Stimulated activated CD4-positive, alpha-beta T cell treated with anti-CD3 and anti-CD28 coated beads, Interleukin-1b, Interleukin-23, amount 100 ng/mL, for 1 hour (primary cell): Measurements from ENCODE around the gene P4HA1.
"Not testable (repeated sequence)": the region's sequence is repeated elsewhere in the genome, so short reads cannot be mapped to it uniquely, and the experiment has no call there.

Experiments used
- DNase-seq, 2 donors: peaks; one replicate each; pipeline ENCODE4 v3.0.0-alpha.2; 2020; ENCODE audit warnings: low read depth in 2 of 2

P4HA1 gene

GRCh38 chr10:73096449-73097304, at the start of gene P4HA1:
TSS of gene P4HA1 (minus strand) at chr10:73096866. CDS start at chr10:73074883, 21,983 bp downstream.
- peak; percentile 94 to 96 for DNase-seq

- DNase-seq = no peak
Observed at GRCh38 chr10:73141603-73142002, 44.9 kb upstream of the P4HA1 start.

DNA sequence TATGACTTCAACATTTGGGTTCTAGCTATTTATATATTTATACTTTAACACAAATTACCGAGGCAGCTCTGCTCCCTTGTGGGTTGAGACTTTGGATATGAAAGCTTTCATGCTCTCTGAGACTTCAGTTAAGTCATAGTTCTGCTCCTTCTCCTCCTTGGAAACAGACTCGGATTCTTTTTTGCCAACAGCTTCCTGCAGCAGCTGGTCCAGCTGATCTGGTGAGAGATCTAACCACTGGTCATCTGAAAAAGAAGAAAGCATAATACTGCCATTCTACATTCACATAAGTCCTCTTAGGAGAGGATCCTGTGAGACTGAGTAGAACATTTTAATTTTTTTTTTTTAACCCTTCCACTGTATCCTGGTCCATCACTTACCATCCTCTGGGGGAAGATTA, 42.6 kb upstream of the P4HA1 start:
- DNase-seq = no peak

DNA sequence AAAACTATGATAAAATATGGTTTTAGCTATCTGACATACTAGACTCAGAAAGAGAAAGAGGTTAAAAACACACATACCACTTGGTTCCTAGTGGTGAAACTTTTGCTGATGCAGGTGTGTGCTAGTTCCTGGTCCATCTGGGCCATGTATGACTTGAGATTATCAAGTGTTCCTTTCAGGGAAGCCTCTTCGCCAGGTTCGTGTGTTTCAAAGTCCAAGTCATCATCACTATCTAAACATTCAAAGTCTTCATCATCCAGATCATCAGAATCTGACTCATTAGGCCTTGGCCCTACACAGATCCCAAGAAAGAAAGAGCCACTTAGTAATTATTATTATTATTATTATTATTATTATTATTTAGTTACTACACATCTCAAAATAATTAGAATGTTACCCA, 40.0 kb upstream of the P4HA1 start:
- no peak for DNase-seq

- no peak for DNase-seq
Observed at GRCh38 chr10:73134727-73135126, 38.1 kb upstream of the P4HA1 start.

- DNase-seq = no peak
Observed at GRCh38 chr10:73131913-73132686, 35.4 kb upstream of the P4HA1 start.

DNA sequence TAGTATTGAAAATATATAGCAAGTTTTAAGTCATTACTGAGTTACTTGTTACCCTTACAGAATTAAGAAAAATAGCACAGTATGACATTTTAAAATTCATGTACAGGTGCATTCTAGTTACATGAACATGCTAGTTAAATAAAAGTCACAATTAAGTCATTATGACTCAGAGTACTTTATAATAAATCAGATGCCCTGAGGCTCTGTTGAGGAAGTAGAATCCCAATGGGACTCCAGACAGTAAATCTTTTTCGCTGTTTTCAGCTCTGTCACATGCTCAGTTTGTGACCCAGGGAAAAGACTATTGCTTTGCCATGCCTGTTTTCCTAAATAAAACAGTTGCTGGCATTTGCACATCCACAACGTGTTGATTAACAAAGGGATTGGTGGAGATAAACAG, 34.6 kb upstream of the P4HA1 start:
- no peak for DNase-seq

DNA sequence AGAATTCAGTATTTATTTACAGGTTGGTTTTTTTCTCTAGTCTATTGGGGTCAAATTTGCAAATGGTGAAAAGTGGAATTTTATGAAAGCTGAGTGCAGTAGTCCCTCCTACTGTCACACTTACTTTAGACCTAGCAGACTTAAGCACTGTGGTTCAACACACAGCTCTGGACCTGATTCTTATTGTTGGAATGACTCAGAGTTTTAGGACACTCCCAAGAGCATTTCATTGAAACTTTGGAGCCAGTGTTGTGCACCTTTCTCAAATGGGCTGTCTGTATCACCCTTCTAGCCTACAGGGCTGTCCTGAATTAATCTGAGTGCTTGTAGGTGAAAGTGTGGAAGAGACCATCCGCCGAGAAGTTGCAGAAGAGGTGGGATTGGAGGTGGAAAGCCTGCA, 29.7 kb upstream of the P4HA1 start:
- DNase-seq = no peak

- no peak for DNase-seq
Observed at GRCh38 chr10:73119952-73120351, 23.3 kb upstream of the P4HA1 start.

DNA sequence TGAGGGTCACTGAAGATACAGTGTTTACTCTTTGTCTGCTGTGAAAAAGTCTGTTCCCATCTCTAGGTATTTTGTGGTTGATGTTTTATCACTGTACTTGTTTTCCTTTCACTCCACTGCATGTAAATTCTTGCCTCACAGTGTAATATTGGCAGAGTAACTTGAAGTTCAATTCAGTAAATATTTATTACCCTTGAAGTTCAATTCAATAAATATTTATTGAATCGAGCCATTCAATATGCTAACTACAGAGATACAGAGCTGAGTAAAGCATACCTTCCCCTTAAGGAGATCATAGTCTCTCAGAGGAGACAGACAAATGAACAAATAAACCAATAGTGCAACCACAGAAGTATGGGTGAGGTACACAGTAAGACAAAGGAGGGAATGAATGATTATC, 22.8 kb upstream of the P4HA1 start:
- DNase-seq = no peak

DNA sequence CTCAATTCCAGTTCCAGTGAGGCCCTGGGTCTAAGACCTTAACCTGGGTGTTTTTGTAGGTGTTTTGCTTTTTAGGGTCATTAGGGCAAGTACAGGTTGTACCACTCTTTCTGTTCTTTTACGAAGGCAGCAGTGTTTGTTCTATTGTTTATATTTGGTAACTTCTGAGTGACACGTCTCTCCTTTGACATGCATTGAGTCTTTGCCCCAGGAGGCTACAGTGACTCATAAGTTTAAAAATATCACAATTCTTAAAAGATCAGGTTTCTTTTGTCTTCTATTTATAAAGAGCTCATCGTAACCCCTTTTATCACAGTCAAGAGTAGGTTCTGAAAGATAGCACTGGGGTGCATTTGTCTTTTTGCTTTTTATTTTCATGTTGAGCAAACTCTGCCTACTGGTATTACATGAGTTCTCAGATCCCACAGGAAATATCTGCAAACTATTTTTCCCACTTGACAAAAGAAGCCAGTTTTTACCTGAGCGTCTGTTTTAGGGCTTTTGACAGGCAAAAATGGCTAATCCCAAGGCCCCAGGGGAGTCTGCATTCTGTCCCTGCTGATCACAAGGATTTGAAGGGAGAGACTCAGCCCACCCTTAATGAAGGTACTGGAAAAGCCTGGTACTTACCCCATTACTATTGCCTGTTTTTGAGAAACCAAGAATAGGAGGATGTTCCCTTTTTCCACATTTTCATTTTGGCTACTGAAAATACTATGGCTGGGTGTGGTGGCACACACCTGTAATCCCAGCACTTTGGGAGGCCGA, 21.5 kb upstream of the P4HA1 start:
- DNase-seq = no peak

- DNase-seq = no peak
Observed at GRCh38 chr10:73116017-73116416, 19.4 kb upstream of the P4HA1 start.

- DNase-seq = no peak
Observed at GRCh38 chr10:73113551-73113950, 16.9 kb upstream of the P4HA1 start.

DNA sequence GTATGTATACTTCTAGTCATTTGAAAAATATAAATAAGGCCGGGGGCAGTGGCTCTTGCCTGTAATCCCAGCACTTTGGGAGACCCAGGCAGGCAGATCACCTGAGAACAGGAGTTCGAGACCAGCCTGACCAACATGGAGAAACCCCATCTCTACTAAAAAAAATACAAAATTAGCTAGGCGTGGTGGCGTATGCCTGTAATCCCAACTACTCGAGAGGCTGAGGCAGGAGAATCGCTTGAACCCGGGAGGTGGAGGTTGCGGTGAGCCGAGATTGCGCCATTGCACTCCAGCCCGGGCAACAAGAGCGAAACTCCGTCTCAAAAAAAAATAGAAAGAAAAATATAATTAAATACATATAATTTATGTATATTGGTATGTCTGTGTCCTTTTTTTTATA, 15.4 kb upstream of the P4HA1 start:
- not testable (repeated sequence) for DNase-seq

- peak; percentile 7 to 13 for DNase-seq
Observed at GRCh38 chr10:73110345-73110849, 13.7 kb upstream of the P4HA1 start, which contains the start of gene NUDT13. TSS of gene NUDT13 (plus strand) at chr10:73110455. CDS start at chr10:73114366, 3,911 bp downstream.

DNA sequence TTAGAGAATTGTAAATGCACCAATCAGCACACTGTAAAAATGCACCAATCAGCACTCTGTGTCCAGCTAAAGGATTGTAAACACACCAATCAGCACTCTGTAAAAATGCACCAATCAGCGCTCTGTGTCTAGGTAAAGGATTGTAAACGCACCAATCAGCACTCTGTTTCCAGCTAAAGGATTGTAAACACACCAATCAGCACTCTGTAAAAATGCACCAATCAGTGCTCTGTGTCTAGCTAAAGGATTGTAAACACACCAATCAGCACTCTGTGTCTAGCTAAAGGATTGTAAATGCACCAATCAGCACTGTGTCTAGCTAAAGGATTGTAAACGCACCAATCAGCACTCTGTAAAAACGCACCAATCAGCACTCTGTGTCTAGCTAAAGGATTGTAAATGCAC, 12.6 kb upstream of the P4HA1 start:
- DNase-seq = not testable (repeated sequence)

DNA sequence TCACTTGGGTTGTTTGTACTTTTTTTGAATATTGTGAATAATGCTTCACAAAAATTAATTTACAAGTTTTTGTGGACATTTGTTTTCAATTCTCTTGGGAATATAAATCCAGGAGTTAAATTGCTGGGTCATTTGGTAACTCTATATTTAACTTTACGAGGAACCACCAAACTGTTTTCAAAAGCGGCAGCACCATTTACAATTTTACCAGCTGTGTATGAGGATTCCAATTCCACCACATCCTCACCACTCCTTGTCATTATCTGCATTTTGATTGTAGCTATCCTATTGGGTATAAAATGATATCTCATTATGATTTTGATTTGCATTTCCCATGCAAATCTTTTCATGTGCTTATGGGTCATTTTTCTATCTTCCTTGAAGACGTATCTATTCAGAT, 9.6 kb upstream of the P4HA1 start:
- no peak for DNase-seq

- DNase-seq = no peak
Observed at GRCh38 chr10:73099141-73099540, 2.5 kb upstream of the P4HA1 start.

DNA sequence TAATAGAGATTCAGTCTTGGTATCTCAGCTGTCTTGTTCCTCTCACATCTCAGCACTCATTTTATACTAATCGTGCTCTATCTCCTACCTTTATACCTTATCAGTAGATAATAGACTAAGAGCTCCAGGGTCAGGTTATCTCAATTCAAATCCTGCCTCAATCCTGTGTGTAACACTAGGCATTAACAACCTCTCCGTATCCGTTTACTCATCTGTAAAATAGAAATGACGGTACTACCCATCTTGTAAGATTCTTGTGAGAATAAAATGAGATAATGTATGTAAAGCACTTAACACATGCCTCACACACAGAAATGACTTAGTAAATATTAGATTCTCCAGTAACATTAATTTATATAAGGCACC, 622 bp upstream of the P4HA1 start:
- DNase-seq = no peak

GRCh38 chr10:73096041-73096448, 621 bp downstream of the P4HA1 start:
- DNase-seq = peak; percentile 16 to 45

DNA sequence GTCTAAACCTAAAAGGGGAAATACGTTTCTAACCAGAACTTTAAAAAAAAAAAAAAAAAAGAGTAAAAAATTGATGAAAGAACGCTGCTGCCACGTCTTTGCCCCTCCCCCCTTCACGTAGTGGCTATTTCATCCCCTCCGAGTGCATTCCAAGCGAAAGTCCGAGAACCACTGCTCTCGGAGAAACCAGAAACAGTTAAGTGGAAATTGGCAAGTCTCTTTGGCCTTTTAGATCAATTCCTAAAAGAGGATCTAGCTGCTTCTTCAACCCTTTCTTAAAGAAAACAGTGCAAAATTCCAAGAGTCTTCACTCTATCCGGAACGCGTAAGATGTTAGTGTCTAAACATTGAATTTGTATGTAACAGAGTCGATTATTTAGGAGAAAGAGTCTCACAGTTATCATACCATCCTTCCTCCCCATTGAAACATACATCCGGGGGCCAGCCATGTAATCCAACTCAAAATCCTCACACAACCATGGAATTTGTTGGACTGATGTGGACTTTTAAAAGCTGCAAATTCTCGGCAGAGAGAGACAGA, 1.1 kb downstream of the P4HA1 start:
- DNase-seq = no peak
